ENCODE measurements around the gene DUOX2.

GRCh38 chr15:45147606-45148005 lies 33.6 kb upstream of the DUOX2 start:
- TF ChIP-seq, protein P1, sequence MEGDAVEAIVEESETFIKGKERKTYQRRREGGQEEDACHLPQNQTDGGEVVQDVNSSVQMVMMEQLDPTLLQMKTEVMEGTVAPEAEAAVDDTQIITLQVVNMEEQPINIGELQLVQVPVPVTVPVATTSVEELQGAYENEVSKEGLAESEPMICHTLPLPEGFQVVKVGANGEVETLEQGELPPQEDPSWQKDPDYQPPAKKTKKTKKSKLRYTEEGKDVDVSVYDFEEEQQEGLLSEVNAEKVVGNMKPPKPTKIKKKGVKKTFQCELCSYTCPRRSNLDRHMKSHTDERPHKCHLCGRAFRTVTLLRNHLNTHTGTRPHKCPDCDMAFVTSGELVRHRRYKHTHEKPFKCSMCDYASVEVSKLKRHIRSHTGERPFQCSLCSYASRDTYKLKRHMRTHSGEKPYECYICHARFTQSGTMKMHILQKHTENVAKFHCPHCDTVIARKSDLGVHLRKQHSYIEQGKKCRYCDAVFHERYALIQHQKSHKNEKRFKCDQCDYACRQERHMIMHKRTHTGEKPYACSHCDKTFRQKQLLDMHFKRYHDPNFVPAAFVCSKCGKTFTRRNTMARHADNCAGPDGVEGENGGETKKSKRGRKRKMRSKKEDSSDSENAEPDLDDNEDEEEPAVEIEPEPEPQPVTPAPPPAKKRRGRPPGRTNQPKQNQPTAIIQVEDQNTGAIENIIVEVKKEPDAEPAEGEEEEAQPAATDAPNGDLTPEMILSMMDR (IDR thresholded peaks at IDR 0.05): no peak
- TF ChIP-seq EP300 (IDR thresholded peaks at IDR 0.05): no peak

All from ovary (tissue), 3 donors.